A673 (cell line): ENCODE measurements around the gene PROSER2.

Source experiments
- CTCF ChIP-seq: fragments of 300-800, 200-600 bp; sonication (generic); conservative IDR thresholded peaks from 2 replicates; pipeline ENCODE4 v1.5.1; 2017; ENCODE audit warnings: low read depth, mild to moderate bottlenecking, antibody characterized with exemption, low read length, moderate library complexity, mixed read lengths
- EZH2 ChIP-seq: fragments of 200-600 bp; sonication (generic); IDR thresholded peaks from 2 replicates; pipeline ENCODE4 v1.6.1; 2017; ENCODE audit warnings: borderline replicate concordance, low read depth, mild to moderate bottlenecking, mixed read lengths, antibody characterized with exemption, low read length; ENCODE audit not compliant: poor library complexity, severe bottlenecking

- no peak for TF ChIP-seq CTCF
- no peak for TF ChIP-seq EZH2
Measured at GRCh38 chr10:11884706-11885423, 61.7 kb downstream of the PROSER2 start.
